ENCODE results near the gene CYP4A22.
"Not testable (repeated sequence)": the region's sequence is repeated elsewhere in the genome, so short reads cannot be mapped to it uniquely, and the experiment has no call there.

Gene CYP4A22

GRCh38 chr1:47186267-47187185 lies 49.3 kb downstream of the CYP4A22 start:
- no peak for DNase-seq

DNA sequence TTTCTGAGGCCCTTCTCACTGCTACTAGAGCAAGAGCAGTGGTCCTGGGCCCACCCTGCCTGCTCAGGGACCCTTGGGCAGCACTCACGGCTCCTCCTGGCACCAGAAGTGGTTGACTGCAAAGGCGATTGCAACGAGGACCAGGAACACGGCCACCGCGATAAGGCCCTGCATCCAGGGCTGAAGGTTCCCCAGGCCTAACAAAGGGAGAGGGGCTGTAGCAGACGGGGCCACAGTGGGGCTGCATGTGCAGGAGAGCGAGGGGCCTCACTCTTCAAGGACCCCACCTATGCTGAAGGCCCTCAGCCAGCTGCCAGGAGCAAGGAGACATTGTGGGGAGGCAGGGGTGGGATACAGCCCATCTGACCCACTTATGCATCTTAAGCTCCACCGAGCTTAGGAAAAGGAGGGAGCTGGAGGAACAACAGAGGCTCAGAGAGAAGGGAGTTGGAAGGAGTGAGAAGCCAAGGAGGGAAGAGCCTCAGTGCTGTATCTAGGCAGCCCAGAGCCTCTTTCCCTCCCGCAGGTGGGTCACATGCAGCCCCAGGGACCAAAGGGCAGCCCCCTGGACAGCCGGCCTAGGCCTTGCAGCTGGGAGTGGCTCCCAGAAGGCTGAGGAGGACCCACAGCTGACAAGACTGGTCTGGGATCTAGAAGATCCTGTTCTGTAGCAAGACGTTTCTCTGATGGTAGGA lies 50.1 kb downstream of the CYP4A22 start:
- no peak for DNase-seq

GRCh38 chr1:47187926-47188250 lies 50.6 kb downstream of the CYP4A22 start:
- no peak for DNase-seq

DNA sequence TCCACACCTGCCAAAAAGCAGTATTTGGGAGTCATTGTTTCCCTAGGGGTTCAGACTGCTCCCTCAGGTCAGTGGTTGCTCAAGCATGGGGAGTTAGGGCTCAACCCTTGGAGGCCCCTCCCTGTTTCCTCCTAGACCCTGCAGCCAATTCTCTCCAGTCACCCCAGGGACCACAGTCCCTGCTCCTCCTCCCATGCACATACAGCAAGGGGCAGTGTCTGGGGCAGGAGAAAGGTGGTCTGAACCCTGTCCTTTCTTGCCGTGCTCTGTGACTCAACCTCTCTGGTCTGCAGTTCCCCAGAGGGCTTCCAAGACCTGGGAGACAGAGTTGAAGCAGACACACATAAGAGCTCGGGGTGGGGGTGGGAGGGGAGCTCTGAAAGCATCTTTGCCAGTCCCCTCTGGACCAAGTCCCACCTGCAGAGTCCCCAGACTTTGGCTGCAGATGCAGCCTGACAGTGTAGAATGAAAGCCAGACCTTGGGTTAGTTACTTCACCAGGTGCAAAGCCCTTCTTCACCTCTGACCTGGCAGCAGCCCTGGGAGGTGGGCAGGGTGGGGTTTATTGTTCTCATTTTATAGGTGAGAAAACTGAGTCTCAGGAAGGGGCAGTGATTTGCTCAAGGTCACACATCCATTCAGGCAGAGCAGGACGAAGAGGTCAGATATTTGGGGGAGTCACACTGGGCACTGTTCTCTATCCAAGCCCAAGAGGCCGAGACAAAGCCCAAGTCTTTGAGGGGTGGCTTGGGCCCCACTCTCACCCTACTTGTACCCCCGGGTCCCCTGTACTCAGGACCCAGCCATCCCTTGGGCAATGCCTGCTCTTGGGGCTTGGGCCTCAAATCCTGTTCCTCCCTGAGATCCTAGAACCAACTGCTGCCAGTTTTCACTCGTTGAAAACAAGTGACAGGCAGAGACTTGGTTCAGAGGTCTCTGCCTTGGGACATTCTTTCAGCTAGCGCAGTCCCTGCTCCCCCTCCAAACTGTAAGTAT lies 51.8 kb downstream of the CYP4A22 start:
- DNase-seq: no peak

GRCh38 chr1:47189844-47190508 lies 52.7 kb downstream of the CYP4A22 start, which contains the start of gene PDZK1IP1:
Gene PDZK1IP1 (minus strand): TSS chr1:47190036. CDS start chr1:47189932, 104 bp downstream.
- no peak for DNase-seq

DNA sequence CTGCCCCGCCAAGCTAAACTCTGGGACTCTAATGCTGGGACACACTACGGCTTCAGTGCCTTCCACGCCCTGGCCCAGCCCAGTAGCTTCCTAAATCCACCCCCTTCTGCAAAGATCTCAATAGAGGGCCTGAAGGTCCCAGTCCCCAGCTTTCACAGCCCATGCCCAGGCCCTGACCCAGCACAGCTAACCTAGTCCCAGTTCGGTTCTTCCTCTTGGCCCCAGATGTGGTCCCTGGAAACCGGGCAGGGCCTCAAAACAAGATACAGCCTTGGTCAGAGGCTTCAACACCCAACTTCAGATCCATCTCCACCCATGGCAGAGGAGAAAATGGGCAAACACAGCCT lies 53.2 kb downstream of the CYP4A22 start:
- no peak for DNase-seq

DNA sequence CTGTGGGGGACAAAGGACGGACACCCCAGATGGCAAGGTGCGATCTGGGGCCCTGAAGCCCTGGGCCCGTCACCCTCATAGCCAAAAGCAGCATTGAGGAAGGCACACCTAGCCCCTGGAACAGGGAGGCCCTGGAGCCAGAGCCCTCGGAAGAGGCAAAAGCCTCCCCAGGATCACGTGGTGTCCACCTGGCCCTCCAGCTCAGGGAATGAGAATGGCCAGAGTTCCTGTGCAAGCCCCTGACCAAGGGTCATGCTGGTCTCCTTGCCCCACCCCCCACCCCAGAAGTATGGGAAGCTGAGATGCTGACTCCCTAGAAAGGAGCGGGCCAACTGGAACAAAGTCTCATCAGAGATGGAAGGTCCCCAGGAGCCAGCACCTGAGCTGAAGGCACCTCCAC lies 53.6 kb downstream of the CYP4A22 start:
- DNase-seq: no peak

DNA sequence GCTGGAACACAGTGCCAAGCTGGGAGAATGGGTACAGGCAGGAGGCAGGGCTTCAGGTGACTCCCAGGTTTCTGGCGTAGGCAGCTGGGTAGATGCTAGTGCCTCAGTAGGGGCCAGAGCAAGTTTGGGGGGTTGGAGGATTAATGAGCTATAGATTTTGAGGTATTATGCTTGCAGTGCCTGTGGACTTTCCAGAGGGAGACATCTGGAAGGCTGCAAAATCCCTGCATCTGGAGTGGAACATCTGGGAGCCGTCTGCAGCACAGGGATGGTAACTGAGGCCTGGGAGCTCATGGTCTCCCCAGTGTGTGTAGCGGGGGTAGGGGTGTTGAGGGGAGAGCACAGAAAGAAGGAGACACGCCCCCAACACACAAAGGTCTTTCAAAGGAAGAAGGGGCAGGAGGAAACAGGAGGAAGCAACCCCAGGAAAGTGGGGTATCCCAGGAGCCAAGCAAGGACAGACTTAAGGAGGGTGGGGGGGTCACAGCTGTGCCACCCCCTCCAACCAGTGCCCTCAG lies 54.8 kb downstream of the CYP4A22 start:
- no peak for DNase-seq

DNA sequence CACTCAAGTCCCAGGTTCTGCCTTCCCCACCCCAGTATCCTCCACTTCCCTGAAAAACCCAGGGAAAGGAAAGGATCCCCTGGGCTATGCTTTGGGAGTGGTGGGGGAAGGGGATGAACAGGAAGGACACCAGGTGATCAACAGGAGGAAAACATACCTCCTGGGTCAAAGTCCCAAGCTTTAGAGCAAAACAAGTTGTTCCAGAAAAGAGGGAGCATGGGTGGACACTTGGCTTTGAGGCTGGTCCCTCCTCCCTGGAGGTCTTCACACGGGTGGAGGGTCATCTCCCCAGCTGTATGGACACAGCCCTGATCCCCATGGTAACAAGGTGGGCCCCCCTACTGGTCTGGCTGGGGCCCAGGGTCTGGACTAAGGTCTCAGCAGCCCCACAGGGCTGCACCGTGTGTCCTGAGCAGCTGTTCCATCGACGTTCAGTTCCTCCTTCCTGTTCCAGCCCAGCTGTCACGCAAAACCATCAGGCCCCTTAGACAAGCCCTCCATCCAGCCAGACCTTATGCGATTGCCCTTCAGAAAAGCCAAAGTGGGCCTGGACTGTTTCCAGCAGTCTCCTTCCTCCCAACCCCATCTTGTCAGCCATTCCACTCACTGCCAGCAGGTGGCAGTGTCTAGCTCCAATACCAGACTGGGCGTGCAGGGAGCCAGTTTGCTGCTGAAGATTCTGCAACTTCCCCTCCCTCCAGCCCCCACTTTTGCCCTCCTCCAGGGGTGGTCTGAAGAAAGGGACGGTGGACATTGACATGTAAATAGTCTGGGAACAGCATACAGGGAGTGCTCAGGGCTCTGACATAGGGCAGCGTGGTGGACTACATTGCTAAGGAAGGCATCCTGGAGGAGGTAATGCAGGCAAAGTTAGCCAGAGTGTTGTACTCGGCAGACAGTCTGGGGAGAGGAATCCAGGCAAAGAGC lies 55.5 kb downstream of the CYP4A22 start:
- DNase-seq: no peak

DNA sequence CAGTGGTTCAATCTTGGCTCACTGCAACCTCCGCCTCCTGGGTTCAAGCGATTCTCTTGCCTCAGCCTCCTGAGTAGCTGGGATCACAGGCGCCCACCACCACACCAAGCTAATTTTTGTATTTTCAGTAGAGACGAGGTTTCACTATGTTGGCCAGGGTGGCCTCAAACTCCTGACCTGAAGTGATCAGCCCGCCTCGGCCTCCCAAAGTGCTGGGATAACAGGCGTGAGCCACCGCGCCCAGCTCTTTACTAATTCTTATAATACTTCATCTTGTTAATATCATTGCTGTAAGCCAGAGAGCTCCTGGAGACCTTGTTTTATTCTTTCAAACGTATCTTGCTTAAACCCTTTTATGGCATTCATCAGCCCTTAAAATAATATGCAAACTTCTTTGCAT lies 56.3 kb downstream of the CYP4A22 start:
- not testable (repeated sequence) for DNase-seq

DNA sequence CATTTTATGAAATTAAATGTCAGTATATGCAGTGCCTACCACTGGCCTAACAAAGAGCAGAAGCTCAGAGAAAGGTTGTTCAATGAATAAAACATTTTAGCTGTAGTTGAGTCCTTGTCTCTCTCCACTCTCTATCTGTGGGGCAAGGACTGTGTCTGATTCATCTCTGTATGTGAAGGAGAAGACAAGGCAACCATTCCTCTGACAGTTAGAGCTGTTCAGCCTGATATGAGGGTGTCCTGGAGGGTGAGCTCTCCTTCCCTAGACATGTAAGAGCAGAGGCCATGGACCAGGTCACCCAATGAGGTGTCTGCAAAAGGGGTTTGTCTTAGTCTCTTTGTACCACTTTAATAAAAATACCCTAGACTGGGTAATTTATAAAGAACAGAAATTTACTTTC lies 57.1 kb downstream of the CYP4A22 start:
- no peak for DNase-seq

- DNase-seq: not testable (repeated sequence)
These were observed 58.7 kb downstream of the CYP4A22 start for GRCh38 chr1:47195981-47196380.

GRCh38 chr1:47196622-47197021 lies 59.4 kb downstream of the CYP4A22 start:
- no peak for DNase-seq

DNA sequence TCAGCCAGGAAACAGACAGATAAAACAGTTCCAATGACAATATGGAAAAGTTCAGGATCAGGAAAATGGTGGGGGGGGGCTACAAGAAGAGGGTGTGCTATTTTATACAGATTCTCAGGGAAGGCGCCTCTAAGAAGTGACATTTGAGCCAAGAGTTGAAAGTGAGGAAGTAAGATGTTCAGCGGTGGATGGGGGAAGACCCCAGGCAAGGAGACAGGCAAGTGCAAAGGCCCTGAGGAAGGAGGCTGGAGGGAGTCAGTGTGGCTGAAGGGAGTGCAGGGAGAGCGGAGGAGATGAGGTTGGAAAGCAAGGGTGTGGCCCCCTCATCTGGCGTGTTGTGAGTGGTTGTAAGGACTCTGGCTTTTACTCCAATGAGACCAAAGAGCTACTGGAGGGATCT lies 61.0 kb downstream of the CYP4A22 start:
- no peak for DNase-seq
